Thoracic aorta (tissue), 2 donors: Measurements from ENCODE around the gene CYP2A13. TPM values are rescaled to one million over a fixed set of nuclear protein-coding genes. Genes with fewer than 3 reads are reported as not detected.
"Not testable (repeated sequence)": the region's sequence is repeated elsewhere in the genome, so short reads cannot be mapped to it uniquely, and the experiment has no call there.

Source experiments
- ATAC-seq: fragments of 150-250 bp; one replicate; pipeline ENCODE4 v1.8.0; 2017; ENCODE audit warnings: low read depth; ENCODE audit not compliant: insufficient number of reproducible peaks, low FRiP score
- DNase-seq: peaks from one replicate; pipeline ENCODE4 v3.0.0-alpha.2; 2020; ENCODE audit warnings: low spot score
- H3K27ac ChIP-seq, 2 donors: fragments of 200-600 bp; sonication (generic); 1 replicate in 1 of 2; 2 replicates in 1 of 2; pipeline ENCODE4 v1.5.1; 2016; ENCODE audit warnings: mild to moderate bottlenecking in 2 of 2, moderate library complexity in 2 of 2
- H3K27me3 ChIP-seq: fragments of 200-600 bp; sonication (generic); replicated peaks from 2 replicates; pipeline ENCODE4 v1.6.0; 2016; ENCODE audit warnings: mild to moderate bottlenecking; ENCODE audit not compliant: insufficient read depth
- H3K36me3 ChIP-seq: fragments of 200-600 bp; sonication (generic); one replicate; pipeline ENCODE4 v1.5.1; 2016
- H3K4me1 ChIP-seq, 2 donors: fragments of 200-600 bp; sonication (generic); 1 replicate in 1 of 2; 2 replicates in 1 of 2; pipeline versions ENCODE4 v1.5.1 to v1.6.0; 2016; ENCODE audit warnings: low read depth in 2 of 2, mild to moderate bottlenecking in 1 of 2; ENCODE audit not compliant: control insufficient read depth in 1 of 2
- H3K4me3 ChIP-seq: fragments of 200-600 bp; sonication (generic); 2 replicates; pipeline ENCODE4 v1.5.1; 2016; ENCODE audit warnings: mild to moderate bottlenecking
- H3K9me3 ChIP-seq: fragments of 200-600 bp; sonication (generic); 2 replicates; pipeline ENCODE4 v1.5.1; 2016
- total RNA-seq, 2 donors: library from RNA; depleted of rRNA; stranded (reverse); fragments of >200 nt; gene quantifications; one replicate each; pipeline versions ENCODE4 v1.1.0 to v1.2.3, GENCODE V29; 2016
- TF ChIP-seq, protein P1 (sequence below): fragments of 200-600 bp; sonication (generic); IDR thresholded peaks from one replicate; pipeline ENCODE4 v1.5.1; 2019; ENCODE audit warnings: antibody characterized with exemption

CYP2A13 gene
- total RNA-seq, 2 donors from 2014 or later, result not detected

DNA sequence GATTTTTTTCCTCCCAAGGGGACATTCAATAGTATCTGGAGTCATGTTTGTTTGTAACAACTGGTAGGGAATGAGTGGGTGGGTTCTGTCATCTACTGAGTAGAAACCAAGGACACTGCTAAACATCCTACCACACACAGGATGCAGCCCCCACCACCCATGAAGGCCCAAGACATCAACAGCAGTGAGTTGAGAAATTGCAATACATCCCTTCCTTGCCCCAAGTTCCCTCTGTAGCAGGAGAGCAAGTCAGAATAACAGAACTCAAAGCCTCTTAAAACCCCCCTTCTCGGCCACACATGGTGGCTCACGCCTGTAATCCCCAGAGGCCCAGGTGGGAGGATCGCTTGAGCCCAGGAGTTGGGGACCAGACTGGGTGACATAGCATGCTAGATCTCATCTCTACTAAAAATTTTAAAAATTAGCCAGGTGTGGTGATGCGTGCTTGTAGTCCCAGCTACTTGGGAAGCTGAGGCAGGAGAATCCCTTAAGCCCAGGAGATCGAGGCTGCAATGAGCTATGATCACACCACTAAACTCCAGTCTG, 23.6 kb downstream of the CYP2A13 start:
- H3K27me3 ChIP-seq, result no peaks in the 10 kb centered on the region
- no peaks in the 10 kb centered on the region for H3K36me3 ChIP-seq
- H3K4me1 ChIP-seq, result no peaks in the 10 kb centered on the region
- TF ChIP-seq, protein P1, sequence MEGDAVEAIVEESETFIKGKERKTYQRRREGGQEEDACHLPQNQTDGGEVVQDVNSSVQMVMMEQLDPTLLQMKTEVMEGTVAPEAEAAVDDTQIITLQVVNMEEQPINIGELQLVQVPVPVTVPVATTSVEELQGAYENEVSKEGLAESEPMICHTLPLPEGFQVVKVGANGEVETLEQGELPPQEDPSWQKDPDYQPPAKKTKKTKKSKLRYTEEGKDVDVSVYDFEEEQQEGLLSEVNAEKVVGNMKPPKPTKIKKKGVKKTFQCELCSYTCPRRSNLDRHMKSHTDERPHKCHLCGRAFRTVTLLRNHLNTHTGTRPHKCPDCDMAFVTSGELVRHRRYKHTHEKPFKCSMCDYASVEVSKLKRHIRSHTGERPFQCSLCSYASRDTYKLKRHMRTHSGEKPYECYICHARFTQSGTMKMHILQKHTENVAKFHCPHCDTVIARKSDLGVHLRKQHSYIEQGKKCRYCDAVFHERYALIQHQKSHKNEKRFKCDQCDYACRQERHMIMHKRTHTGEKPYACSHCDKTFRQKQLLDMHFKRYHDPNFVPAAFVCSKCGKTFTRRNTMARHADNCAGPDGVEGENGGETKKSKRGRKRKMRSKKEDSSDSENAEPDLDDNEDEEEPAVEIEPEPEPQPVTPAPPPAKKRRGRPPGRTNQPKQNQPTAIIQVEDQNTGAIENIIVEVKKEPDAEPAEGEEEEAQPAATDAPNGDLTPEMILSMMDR, result no peak
- H3K9me3 ChIP-seq, result no peaks in the 10 kb centered on the region
- no peak overlapping the region for H3K4me3 ChIP-seq
- ATAC-seq, result no peak
- no peak for DNase-seq
- H3K27ac ChIP-seq, result no peak overlapping the region

DNA sequence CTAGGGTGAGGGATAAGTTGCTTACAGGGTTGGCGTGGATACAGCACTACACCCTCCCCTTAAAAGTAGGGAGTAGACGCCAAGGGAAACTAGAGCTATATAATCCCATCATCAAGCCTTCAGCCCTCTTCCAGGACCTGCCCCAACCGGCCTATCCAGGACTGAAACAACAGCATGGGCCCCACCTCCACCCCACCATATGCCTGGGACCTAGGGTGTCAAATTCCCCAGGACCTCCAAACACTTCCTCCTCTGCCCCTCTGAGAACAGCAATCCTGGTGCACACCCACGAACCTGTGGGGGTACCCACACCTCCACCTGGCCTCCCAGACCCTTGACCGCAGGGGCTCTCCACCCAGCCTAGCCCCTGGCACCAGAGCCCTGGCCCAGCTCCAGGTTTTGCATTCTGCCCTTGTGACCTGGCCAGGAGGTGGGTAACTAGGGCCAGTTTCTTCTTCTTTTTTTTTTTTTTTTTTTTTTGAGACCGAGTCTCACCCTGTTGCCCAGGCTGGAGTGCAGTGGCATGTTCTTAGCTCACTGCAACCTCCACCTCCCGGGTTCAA, 24.6 kb downstream of the CYP2A13 start:
- Histone ChIP-seq H3K4me3 (no peak overlapping the region), H3K27ac (no peak overlapping the region), H3K36me3 (no peaks in the 10 kb centered on the region), H3K4me1 (no peaks in the 10 kb centered on the region), H3K9me3 (no peaks in the 10 kb centered on the region), H3K27me3 (no peaks in the 10 kb centered on the region)
- no peak for ATAC-seq
- no peak for DNase-seq
- TF ChIP-seq, protein P1, result no peak

DNA sequence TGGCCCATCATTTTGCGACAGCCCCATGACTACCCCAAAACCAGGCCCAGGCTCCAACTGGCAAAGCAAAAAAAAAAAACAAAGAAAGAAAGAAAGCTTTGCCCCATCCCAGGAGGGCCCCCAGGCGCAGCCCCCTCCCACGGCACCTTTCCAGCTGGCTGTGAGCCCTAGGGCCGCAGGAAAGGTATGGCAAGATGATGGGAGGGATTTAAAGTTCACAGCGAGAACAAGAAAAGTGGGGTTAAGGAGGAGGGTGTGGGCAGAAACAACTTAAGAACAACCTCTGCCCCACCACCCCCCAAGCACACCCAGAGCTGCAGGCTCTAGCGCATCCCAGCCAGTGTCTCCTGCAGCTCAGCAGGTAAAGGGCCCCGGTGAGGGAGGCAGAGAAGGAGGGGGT, 25.9 kb downstream of the CYP2A13 start, which contains the start of gene CYP2F1:
CYP2F1 (plus strand) TSS at position 301 of the 400 bp plus-strand sequence. CDS start 1,757 bp downstream, outside the sequence.
- no peaks in the 10 kb centered on the region for H3K27me3 ChIP-seq
- no peaks in the 10 kb centered on the region for H3K4me1 ChIP-seq
- H3K36me3 ChIP-seq, result no peaks in the 10 kb centered on the region
- no peaks in the 10 kb centered on the region for H3K9me3 ChIP-seq
- TF ChIP-seq, protein P1, result no peak
- DNase-seq, result no peak
- H3K4me3 ChIP-seq, result no peak within 1 kb of the TSS
- no peak within 1 kb of the TSS for H3K27ac ChIP-seq
- no peak for ATAC-seq

DNA sequence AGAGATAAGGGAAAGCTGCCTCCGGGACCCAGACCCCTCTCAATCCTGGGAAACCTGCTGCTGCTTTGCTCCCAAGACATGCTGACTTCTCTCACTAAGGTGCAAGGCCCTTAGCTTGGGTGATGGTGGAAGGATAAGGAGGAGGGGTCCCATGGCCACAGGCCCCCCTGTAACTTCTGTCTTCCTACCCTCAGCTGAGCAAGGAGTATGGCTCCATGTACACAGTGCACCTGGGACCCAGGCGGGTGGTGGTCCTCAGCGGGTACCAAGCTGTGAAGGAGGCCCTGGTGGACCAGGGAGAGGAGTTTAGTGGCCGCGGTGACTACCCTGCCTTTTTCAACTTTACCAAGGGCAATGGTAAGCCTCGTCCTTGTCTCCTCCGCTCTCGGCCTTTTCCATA, 28.0 kb downstream of the CYP2A13 start:
- Histone ChIP-seq H3K36me3 (no peaks in the 10 kb centered on the region), H3K4me3 (no peak overlapping the region), H3K27ac (no peak overlapping the region), H3K4me1 (no peaks in the 10 kb centered on the region), H3K27me3 (no peaks in the 10 kb centered on the region), H3K9me3 (no peaks in the 10 kb centered on the region)
- no peak for ATAC-seq
- TF ChIP-seq, protein P1, result no peak
- no peak for DNase-seq

DNA sequence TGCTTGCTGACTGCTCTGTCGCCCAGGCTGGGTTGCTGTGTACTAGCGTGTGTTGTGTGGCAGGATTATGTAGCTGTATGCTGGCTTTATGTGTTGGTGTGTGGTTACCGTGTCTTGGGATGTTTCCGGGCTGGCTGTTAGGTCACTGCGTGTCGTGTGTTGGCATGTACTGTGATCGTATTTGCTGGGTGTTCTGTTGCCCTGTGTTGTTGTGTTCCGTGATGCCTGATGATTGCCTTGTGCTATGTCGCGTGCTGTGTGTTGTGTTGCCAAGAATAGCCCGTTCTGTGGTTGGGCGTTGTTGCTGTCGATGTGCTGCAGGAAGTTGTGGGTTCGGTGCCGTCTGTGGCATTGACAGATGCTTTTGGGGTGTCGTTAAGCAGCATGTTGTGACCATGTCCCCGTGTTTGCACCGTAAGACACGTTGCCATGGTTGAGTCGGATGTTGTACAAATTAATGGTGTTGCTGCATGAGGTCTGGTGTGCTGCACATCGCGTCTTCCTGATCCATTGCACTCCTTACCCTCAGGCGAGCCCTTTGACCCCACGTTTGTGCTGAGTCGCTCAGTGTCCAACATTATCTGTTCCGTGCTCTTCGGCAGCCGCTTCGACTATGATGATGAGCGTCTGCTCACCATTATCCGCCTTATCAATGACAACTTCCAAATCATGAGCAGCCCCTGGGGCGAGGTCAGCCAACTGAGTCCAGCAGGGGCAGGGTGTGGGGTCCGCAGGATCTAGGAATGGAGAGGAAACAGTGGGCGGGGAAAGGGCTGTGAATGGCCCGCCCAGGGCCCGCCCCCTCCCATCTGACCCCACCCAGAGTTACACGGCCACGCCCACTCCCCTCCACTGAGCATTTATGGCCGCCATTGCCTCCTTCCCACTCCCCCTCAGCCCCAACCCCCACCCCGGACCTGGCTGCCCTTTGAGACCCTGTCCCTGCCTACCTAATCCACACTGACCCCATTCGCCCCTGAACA, 33.0 kb downstream of the CYP2A13 start:
- not testable (repeated sequence) for H3K4me1 ChIP-seq, ATAC-seq, H3K27me3 ChIP-seq, H3K9me3 ChIP-seq, H3K36me3 ChIP-seq, H3K4me3 ChIP-seq, DNase-seq, H3K27ac ChIP-seq

DNA sequence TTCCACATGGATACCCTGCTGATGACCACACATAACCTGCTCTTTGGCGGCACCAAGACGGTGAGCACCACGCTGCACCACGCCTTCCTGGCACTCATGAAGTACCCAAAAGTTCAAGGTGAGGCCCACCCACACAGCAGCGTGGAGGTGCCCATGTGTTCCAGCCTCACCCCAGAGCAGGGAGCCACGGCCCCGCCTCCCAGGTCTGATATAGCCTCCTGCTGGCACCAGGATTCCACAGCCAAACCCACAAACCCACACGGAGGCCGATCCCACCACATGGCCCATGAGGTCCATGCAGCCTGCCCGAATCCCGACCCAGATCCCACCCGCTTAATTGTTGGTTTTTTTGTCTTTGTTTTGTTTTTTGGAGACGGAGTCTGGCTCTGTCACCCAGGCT, 34.6 kb downstream of the CYP2A13 start:
- not testable (repeated sequence) for ATAC-seq, H3K36me3 ChIP-seq, H3K4me1 ChIP-seq, H3K4me3 ChIP-seq, H3K27me3 ChIP-seq, H3K27ac ChIP-seq, DNase-seq, H3K9me3 ChIP-seq
